Aortic smooth muscle cell (primary cell): ENCODE results near the gene RBSN. TPM values are rescaled to one million over a fixed set of nuclear protein-coding genes. Genes with fewer than 3 reads are reported as not detected.

ENCODE experiments used
- total RNA-seq: library from RNA; depleted of rRNA; stranded (reverse); fragments of >200 nt; gene quantifications from 2 replicates; pipeline ENCODE4 v1.2.3, GENCODE V29; 2014

RBSN gene
- 23.9 and 25.9 TPM in 2 replicates for total RNA-seq

GRCh38 chr3:15098503-15099363 is at the start of gene RBSN:
Gene RBSN, minus strand, starts transcription at chr3:15099148. Its CDS starts 3,028 bp downstream, at chr3:15096120.

GRCh38 chr3:15064835-15065549 is 34.0 kb downstream of the RBSN start, which contains the start of gene MRPS25:
Gene MRPS25, minus strand, starts transcription at chr3:15065315. Its CDS starts 121 bp downstream, at chr3:15065194.

Other genes starting within 250 kb of the RBSN start
- 18.2 and 21.0 TPM in 2 replicates for gene NR2C2, start 151.6 kb downstream of the RBSN start, total RNA-seq
- gene MRPS25, start 33.8 kb downstream of the RBSN start, total RNA-seq: 10.4 and 11.0 TPM in 2 replicates
- gene CAPN7, start 107.1 kb upstream of the RBSN start, total RNA-seq: 37.0 and 39.4 TPM in 2 replicates
- gene SH3BP5, start 233.4 kb upstream of the RBSN start, total RNA-seq: 11.4 and 12.2 TPM in 2 replicates